Activated CD4-positive, alpha-beta memory T cell treated with anti-CD3 and anti-CD28 coated beads, Interleukin-2, amount 10 ng/mL, durations not matched to agents 7 days and 5 days (primary cell): ENCODE results near the gene NLGN1. TPM values are rescaled to one million over a fixed set of nuclear protein-coding genes. Genes with fewer than 3 reads are reported as not detected.

ENCODE experiments used
- CTCF ChIA-PET: fragments of 350-600 bp; sonication (Branson Sonifier 250); formaldehyde crosslinking; loops from one replicate; lab custom pipeline; 2021; ENCODE audit warnings: antibody characterized with exemption, inconsistent platforms; lab: Charles Lee
- POLR2A ChIA-PET: fragments of 350-600 bp; sonication (Branson Sonifier 250); formaldehyde crosslinking; loops from one replicate; lab custom pipeline; 2021; ENCODE audit warnings: antibody characterized with exemption; lab: Charles Lee
- DNase-seq: peaks from one replicate; pipeline ENCODE4 v3.0.0-alpha.2; 2020
- H3K27ac Mint-ChIP-seq: one replicate; pipeline ENCODE4 v1.8.0; 2021; ENCODE audit warnings: mild to moderate bottlenecking, mixed read lengths
- H3K27me3 Mint-ChIP-seq: one replicate; pipeline ENCODE4 v1.8.0; 2021; ENCODE audit warnings: mixed read lengths
- H3K36me3 Mint-ChIP-seq: one replicate; pipeline ENCODE4 v1.8.0; 2021; ENCODE audit warnings: low read depth, mixed read lengths
- H3K4me1 Mint-ChIP-seq: one replicate; pipeline ENCODE4 v1.8.0; 2021; ENCODE audit warnings: mixed read lengths
- H3K4me3 Mint-ChIP-seq: one replicate; pipeline ENCODE4 v1.8.0; 2021; ENCODE audit warnings: mild to moderate bottlenecking, mixed read lengths
- H3K9me3 Mint-ChIP-seq: one replicate; pipeline ENCODE4 v1.8.0; 2021; ENCODE audit warnings: mixed read lengths
- total RNA-seq, 2 experiments: library from RNA; stranded (reverse); gene quantifications; one replicate each; pipeline ENCODE4 v1.2.3, GENCODE V29; 2021

The NLGN1 gene
- total RNA-seq, 2 experiments from 2014 or later = not detected

- Mint-ChIP-seq H3K4me1 (no peaks in the 10 kb centered on the region), H3K27ac (no peak overlapping the region), H3K4me3 (no peak overlapping the region), H3K36me3 (no peaks in the 10 kb centered on the region), H3K9me3 (no peaks in the 10 kb centered on the region), H3K27me3 (no peaks in the 10 kb centered on the region)
- POLR2A ChIA-PET = no interaction called here
- CTCF ChIA-PET = no interaction called here
- no peak for DNase-seq
These were observed 578.7 kb downstream of the NLGN1 start for GRCh38 chr3:173976281-173976680.

GRCh38 chr3:173977747-173978146 is 580.2 kb downstream of the NLGN1 start:
- no peaks in the 10 kb centered on the region for H3K36me3 Mint-ChIP-seq
- no peak overlapping the region for H3K4me3 Mint-ChIP-seq
- ChIA-PET CTCF (no interaction called here), POLR2A (no interaction called here)
- H3K4me1 Mint-ChIP-seq = no peaks in the 10 kb centered on the region
- no peak overlapping the region for H3K27ac Mint-ChIP-seq
- DNase-seq = no peak
- H3K27me3 Mint-ChIP-seq = no peaks in the 10 kb centered on the region
- no peaks in the 10 kb centered on the region for H3K9me3 Mint-ChIP-seq

- H3K4me3 Mint-ChIP-seq = no peak overlapping the region
- no peaks in the 10 kb centered on the region for H3K4me1 Mint-ChIP-seq
- no peaks in the 10 kb centered on the region for H3K27me3 Mint-ChIP-seq
- H3K36me3 Mint-ChIP-seq = no peaks in the 10 kb centered on the region
- ChIA-PET POLR2A (no interaction called here), CTCF (no interaction called here)
- H3K27ac Mint-ChIP-seq = no peak overlapping the region
- no peaks in the 10 kb centered on the region for H3K9me3 Mint-ChIP-seq
- DNase-seq = no peak
These were observed 585.8 kb downstream of the NLGN1 start for GRCh38 chr3:173983343-173983742.

- Mint-ChIP-seq H3K27me3 (no peaks in the 10 kb centered on the region), H3K27ac (no peak overlapping the region), H3K4me1 (no peaks in the 10 kb centered on the region), H3K4me3 (no peak overlapping the region), H3K9me3 (no peaks in the 10 kb centered on the region), H3K36me3 (no peaks in the 10 kb centered on the region)
- ChIA-PET POLR2A (no interaction called here), CTCF (no interaction called here)
- no peak for DNase-seq
These were observed 589.4 kb downstream of the NLGN1 start for GRCh38 chr3:173986861-173987410.

GRCh38 chr3:173988909-173989308 is 591.4 kb downstream of the NLGN1 start:
- H3K27me3 Mint-ChIP-seq = no peaks in the 10 kb centered on the region
- no peak overlapping the region for H3K4me3 Mint-ChIP-seq
- no peaks in the 10 kb centered on the region for H3K9me3 Mint-ChIP-seq
- H3K27ac Mint-ChIP-seq = no peak overlapping the region
- POLR2A ChIA-PET = no interaction called here
- no peaks in the 10 kb centered on the region for H3K4me1 Mint-ChIP-seq
- CTCF ChIA-PET = no interaction called here
- DNase-seq = no peak
- H3K36me3 Mint-ChIP-seq = no peaks in the 10 kb centered on the region

GRCh38 chr3:173992416-173992815 is 594.9 kb downstream of the NLGN1 start:
- Mint-ChIP-seq H3K9me3 (peaks cover 2% of the 10 kb centered on the region), H3K27ac (no peak overlapping the region), H3K4me3 (no peak overlapping the region), H3K4me1 (no peaks in the 10 kb centered on the region), H3K27me3 (no peaks in the 10 kb centered on the region), H3K36me3 (no peaks in the 10 kb centered on the region)
- POLR2A ChIA-PET = no interaction called here
- DNase-seq = no peak
- CTCF ChIA-PET = no interaction called here

- no peak overlapping the region for H3K4me3 Mint-ChIP-seq
- no peak for DNase-seq
- H3K27me3 Mint-ChIP-seq = no peaks in the 10 kb centered on the region
- peaks cover 2% of the 10 kb centered on the region for H3K9me3 Mint-ChIP-seq
- H3K27ac Mint-ChIP-seq = no peak overlapping the region
- no peaks in the 10 kb centered on the region for H3K36me3 Mint-ChIP-seq
- no peaks in the 10 kb centered on the region for H3K4me1 Mint-ChIP-seq
- POLR2A ChIA-PET = no interaction called here
- CTCF ChIA-PET = no interaction called here
These were observed 595.8 kb downstream of the NLGN1 start for GRCh38 chr3:173993299-173993698.

- Mint-ChIP-seq H3K27me3 (no peaks in the 10 kb centered on the region), H3K9me3 (no peaks in the 10 kb centered on the region), H3K36me3 (no peaks in the 10 kb centered on the region), H3K27ac (no peak overlapping the region), H3K4me3 (no peak overlapping the region), H3K4me1 (no peaks in the 10 kb centered on the region)
- ChIA-PET POLR2A (no interaction called here), CTCF (no interaction called here)
- no peak for DNase-seq
These were observed 603.1 kb downstream of the NLGN1 start for GRCh38 chr3:174000675-174001074.

- Mint-ChIP-seq H3K27ac (no peak overlapping the region), H3K36me3 (no peaks in the 10 kb centered on the region), H3K4me3 (no peak overlapping the region), H3K4me1 (no peaks in the 10 kb centered on the region), H3K9me3 (no peaks in the 10 kb centered on the region), H3K27me3 (no peaks in the 10 kb centered on the region)
- ChIA-PET CTCF (no interaction called here), POLR2A (no interaction called here)
- DNase-seq = no peak
These were observed 605.0 kb downstream of the NLGN1 start for GRCh38 chr3:174002543-174002942.

- CTCF ChIA-PET = no interaction called here
- no peak overlapping the region for H3K27ac Mint-ChIP-seq
- POLR2A ChIA-PET = no interaction called here
These were observed 613.4 kb downstream of the NLGN1 start for GRCh38 chr3:174010907-174011306.

GRCh38 chr3:174016186-174016585 is 618.6 kb downstream of the NLGN1 start:
- no peak overlapping the region for H3K4me3 Mint-ChIP-seq
- H3K9me3 Mint-ChIP-seq = no peaks in the 10 kb centered on the region
- H3K4me1 Mint-ChIP-seq = no peaks in the 10 kb centered on the region
- H3K36me3 Mint-ChIP-seq = no peaks in the 10 kb centered on the region
- H3K27ac Mint-ChIP-seq = no peak overlapping the region
- CTCF ChIA-PET = no interaction called here
- no peak for DNase-seq
- no peaks in the 10 kb centered on the region for H3K27me3 Mint-ChIP-seq
- POLR2A ChIA-PET = no interaction called here

More at GRCh38 chr3:174010907-174011306, 613.4 kb downstream of the NLGN1 start:
- Mint-ChIP-seq H3K4me1 (no peaks in the 10 kb centered on the region), H3K9me3 (no peaks in the 10 kb centered on the region), H3K27me3 (no peaks in the 10 kb centered on the region), H3K36me3 (no peaks in the 10 kb centered on the region), H3K4me3 (no peak overlapping the region)
- no peak for DNase-seq

GRCh38 chr3:174020156-174020555 is 622.6 kb downstream of the NLGN1 start:
- Mint-ChIP-seq H3K36me3 (no peaks in the 10 kb centered on the region), H3K27ac (no peak overlapping the region), H3K27me3 (no peaks in the 10 kb centered on the region), H3K4me3 (no peak overlapping the region), H3K4me1 (no peaks in the 10 kb centered on the region), H3K9me3 (no peaks in the 10 kb centered on the region)
- ChIA-PET POLR2A (no interaction called here), CTCF (no interaction called here)
- no peak for DNase-seq

- H3K27me3 Mint-ChIP-seq = no peaks in the 10 kb centered on the region
- POLR2A ChIA-PET = no interaction called here
- H3K4me1 Mint-ChIP-seq = no peaks in the 10 kb centered on the region
- H3K9me3 Mint-ChIP-seq = peaks cover 5% of the 10 kb centered on the region
- CTCF ChIA-PET = no interaction called here
- no peak overlapping the region for H3K4me3 Mint-ChIP-seq
- no peak for DNase-seq
- no peak overlapping the region for H3K27ac Mint-ChIP-seq
- H3K36me3 Mint-ChIP-seq = no peaks in the 10 kb centered on the region
These were observed 625.9 kb downstream of the NLGN1 start for GRCh38 chr3:174023421-174023820.

- Mint-ChIP-seq H3K4me1 (no peaks in the 10 kb centered on the region), H3K27ac (no peak overlapping the region), H3K36me3 (no peaks in the 10 kb centered on the region), H3K27me3 (no peaks in the 10 kb centered on the region), H3K4me3 (no peak overlapping the region), H3K9me3 (peaks cover 10% of the 10 kb centered on the region)
- no peak for DNase-seq
- ChIA-PET POLR2A (no interaction called here), CTCF (no interaction called here)
These were observed 631.1 kb downstream of the NLGN1 start for GRCh38 chr3:174028673-174029072.
